SJCRH30 (cell line): ENCODE results near the gene NFATC1. TPM values are rescaled to one million over a fixed set of nuclear protein-coding genes. Genes with fewer than 3 reads are reported as not detected.

ENCODE experiments used
- DNase-seq, 2 experiments: peaks; one replicate each; pipeline ENCODE4 v3.0.0-alpha.2; 2015 to 2020
- H3K27ac ChIP-seq: fragments of 250-450 bp; sonication (Bioruptor Pico); 2 replicates; pipeline ENCODE4 v1.5.1; 2020; ENCODE audit warnings: mild to moderate bottlenecking, moderate library complexity
- H3K27me3 ChIP-seq: fragments of 250-450 bp; sonication (Bioruptor Pico); 2 replicates; pipeline ENCODE4 v1.5.1; 2020; ENCODE audit warnings: mild to moderate bottlenecking, moderate library complexity
- H3K36me3 ChIP-seq: fragments of 250-450 bp; sonication (Bioruptor Pico); 2 replicates; pipeline ENCODE4 v1.5.1; 2020; ENCODE audit warnings: mild to moderate bottlenecking, moderate library complexity
- H3K4me1 ChIP-seq: fragments of 250-450 bp; sonication (Bioruptor Pico); 2 replicates; pipeline ENCODE4 v1.5.1; 2020; ENCODE audit warnings: mild to moderate bottlenecking, moderate library complexity
- H3K4me3 ChIP-seq: fragments of 250-450 bp; sonication (Bioruptor Pico); 2 replicates; pipeline ENCODE4 v1.5.1; 2020; ENCODE audit warnings: mild to moderate bottlenecking, moderate library complexity
- H3K9me3 ChIP-seq: fragments of 250-450 bp; sonication (Bioruptor Pico); replicated peaks from 2 replicates; pipeline ENCODE4 v1.5.1; 2020; ENCODE audit warnings: mild to moderate bottlenecking, moderate library complexity
- total RNA-seq: library from RNA; depleted of rRNA; stranded (reverse); fragments of >200 nt; shearing (Covaris generic); gene quantifications from 2 replicates; pipeline ENCODE4 v1.2.3, GENCODE V29; 2014

NFATC1 gene
- total RNA-seq, 1 experiment from 2014 or later: 5.7 TPM

DNA sequence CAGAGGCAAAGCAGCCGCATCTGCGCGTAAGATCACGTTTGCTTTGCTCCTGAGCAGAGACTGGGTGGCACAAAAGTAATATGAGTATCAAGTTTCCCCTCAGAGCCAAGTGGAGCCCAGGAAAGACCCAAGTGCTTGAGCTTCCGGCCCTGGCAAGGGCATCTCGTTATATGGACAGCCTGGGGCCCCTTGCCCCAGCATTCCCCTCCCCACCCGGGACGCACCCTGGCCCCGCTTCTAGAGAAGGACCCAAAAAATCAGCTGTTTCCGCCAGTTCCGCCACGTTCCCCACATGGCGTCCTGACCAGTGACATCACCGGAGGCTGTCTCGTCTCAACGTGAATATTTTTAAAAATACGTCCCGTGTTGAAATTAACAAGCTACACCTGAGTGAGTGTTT lies 135.1 kb downstream of the NFATC1 start:
- no peaks in the 10 kb centered on the region for H3K9me3 ChIP-seq
- H3K4me3 ChIP-seq: no peak overlapping the region
- H3K36me3 ChIP-seq: no peaks in the 10 kb centered on the region
- H3K4me1 ChIP-seq: no peaks in the 10 kb centered on the region
- no peaks in the 10 kb centered on the region for H3K27me3 ChIP-seq
- no peak for DNase-seq
- no peak overlapping the region for H3K27ac ChIP-seq

DNA sequence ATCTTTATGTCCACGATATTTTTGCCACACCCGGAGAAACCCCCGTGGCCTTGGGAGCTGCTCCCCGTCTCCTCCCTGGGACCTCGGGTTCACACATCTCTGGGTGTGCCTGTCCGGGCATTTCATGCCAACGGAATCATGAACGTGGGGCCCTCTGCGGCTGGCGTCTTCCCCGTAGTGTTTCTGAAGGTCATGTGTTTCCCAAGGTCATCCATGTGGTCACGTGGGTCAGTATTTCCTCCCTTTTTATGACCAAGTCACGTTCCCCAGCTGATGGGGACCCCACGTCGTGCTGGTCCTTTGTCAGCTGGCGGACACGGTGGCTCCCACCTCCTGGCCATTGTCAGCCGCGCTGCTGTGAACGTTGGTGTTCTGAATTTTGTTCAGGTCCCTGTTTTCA lies 135.7 kb downstream of the NFATC1 start:
- no peaks in the 10 kb centered on the region for H3K4me1 ChIP-seq
- no peak for DNase-seq
- no peaks in the 10 kb centered on the region for H3K9me3 ChIP-seq
- no peaks in the 10 kb centered on the region for H3K36me3 ChIP-seq
- H3K27ac ChIP-seq: no peak overlapping the region
- H3K4me3 ChIP-seq: no peak overlapping the region
- H3K27me3 ChIP-seq: no peaks in the 10 kb centered on the region

DNA sequence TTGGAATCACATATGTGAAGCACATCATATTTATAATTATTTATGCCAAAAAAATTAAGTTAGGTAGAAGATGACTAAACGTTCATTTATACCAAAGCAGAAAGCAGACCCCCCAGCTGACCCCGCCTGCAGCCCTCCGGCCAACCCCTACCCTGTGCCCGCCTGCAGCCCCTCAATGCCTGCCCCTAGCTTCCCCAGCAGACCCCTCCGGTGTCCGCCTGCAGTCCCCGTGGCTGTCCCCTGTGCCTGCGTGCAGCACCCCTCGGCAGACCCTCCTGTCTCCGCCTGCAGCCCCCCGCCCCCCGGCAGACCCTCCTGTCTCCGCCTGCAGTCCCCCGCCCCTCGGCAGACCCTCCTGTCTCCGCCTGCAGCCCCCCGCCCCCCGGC lies 136.2 kb downstream of the NFATC1 start:
- H3K27me3 ChIP-seq: no peaks in the 10 kb centered on the region
- no peak overlapping the region for H3K4me3 ChIP-seq
- no peaks in the 10 kb centered on the region for H3K36me3 ChIP-seq
- DNase-seq: no peak
- no peaks in the 10 kb centered on the region for H3K9me3 ChIP-seq
- H3K27ac ChIP-seq: no peak overlapping the region
- H3K4me1 ChIP-seq: no peaks in the 10 kb centered on the region

DNA sequence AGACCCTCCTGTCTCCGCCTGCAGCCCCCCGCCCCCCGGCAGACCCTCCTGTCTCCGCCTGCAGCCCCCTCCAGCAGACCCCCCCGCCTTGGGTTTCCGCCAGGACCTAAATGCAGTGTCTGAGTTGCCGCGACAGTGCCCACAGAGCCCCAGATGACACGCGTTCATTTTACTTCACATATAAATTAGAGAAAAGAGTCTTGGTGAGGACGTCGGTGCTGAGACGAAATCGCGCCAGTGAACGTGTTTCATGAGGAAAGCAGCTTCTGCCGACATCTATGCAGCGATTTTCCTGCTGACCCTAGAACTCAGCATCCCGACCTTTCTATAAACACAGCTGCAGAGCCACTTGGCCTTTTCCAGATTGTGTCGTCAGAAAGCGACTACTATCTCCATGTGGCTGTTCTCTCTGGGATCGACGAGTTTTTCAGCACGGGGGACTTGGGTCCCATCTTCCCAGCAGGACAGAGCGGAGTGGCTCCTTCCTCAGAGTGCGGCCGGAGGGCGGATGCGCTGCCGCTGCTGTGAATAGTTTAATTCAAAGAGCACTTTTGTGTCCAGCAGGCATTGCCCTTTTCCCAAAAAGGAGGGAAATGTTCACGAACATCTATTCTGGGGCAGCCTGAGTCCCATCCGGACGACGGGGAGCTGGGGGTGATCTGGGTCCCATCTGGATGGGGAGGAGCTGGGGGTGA lies 136.7 kb downstream of the NFATC1 start:
- no peaks in the 10 kb centered on the region for H3K36me3 ChIP-seq
- no peak for DNase-seq
- no peaks in the 10 kb centered on the region for H3K27me3 ChIP-seq
- H3K9me3 ChIP-seq: no peaks in the 10 kb centered on the region
- H3K27ac ChIP-seq: no peak overlapping the region
- no peaks in the 10 kb centered on the region for H3K4me1 ChIP-seq
- H3K4me3 ChIP-seq: no peak overlapping the region

DNA sequence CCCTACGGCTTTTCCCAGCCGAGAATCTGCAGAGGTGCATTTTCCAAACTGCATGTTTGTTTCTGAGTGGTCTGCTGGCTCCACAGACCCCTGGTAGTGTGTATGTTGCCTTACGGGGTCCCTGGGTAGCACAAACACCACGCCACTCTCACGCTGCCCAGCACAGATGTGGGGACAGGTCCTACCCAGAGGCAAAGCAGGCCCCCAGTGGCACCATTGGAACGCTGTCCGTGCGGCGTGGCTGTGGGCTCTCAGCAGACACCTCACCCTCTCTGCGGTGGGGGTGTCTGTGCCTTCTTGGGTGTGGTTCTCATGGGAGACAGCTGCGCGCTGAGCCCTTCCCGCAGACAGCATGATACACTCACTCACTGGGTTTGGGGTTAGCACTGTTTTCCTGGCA lies 137.4 kb downstream of the NFATC1 start:
- Histone ChIP-seq H3K4me3 (no peak overlapping the region), H3K9me3 (no peaks in the 10 kb centered on the region), H3K27me3 (no peaks in the 10 kb centered on the region), H3K36me3 (no peaks in the 10 kb centered on the region), H3K4me1 (no peaks in the 10 kb centered on the region), H3K27ac (no peak overlapping the region)
- peak in 1 of 2 experiments; percentile 31 for DNase-seq

DNA sequence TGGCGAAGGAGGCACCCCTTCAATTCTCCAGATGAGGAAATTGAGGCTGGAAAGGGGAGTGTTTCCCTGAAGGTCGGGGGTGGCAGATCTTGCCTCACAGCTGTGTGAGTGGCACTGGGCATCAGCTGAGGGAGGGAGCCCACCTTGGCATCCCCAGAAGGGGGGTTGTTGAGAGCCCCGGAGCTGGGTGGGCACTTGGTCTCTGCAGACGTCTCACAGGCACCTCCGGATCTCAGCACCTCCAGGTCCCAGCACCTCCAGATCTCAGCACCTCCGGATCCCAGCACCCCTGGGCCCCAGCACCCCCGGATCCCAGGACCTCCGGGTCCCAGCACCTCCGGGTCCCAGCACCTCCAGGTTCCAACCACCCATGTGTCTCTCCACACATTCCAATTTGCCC lies 137.9 kb downstream of the NFATC1 start:
- DNase-seq: no peak
- Histone ChIP-seq H3K27me3 (no peaks in the 10 kb centered on the region), H3K4me1 (no peaks in the 10 kb centered on the region), H3K9me3 (no peaks in the 10 kb centered on the region), H3K27ac (no peak overlapping the region), H3K36me3 (no peaks in the 10 kb centered on the region), H3K4me3 (no peak overlapping the region)

DNA sequence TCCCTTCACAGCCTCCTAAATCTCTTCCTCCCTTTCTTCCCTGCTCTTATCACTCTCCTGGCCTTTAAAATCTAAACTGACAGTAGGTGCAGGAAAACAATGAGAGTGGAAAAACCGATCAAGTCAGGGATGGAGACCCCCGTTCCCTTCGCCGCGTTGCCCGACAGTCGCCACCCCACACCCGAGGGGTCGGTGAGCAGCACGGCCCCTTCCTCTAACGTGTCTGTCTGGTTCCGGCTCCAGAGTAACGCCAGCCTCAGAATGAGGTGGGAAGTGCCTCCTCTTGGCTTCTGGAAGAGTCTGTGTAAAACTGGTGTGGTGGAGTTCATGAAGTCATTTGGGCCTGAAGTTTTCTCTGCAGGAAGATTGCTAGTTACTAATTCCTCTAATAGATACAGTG lies 138.6 kb downstream of the NFATC1 start:
- Histone ChIP-seq H3K4me1 (no peaks in the 10 kb centered on the region), H3K4me3 (no peak overlapping the region), H3K27ac (no peak overlapping the region), H3K9me3 (no peaks in the 10 kb centered on the region), H3K27me3 (no peaks in the 10 kb centered on the region), H3K36me3 (no peaks in the 10 kb centered on the region)
- DNase-seq: no peak

DNA sequence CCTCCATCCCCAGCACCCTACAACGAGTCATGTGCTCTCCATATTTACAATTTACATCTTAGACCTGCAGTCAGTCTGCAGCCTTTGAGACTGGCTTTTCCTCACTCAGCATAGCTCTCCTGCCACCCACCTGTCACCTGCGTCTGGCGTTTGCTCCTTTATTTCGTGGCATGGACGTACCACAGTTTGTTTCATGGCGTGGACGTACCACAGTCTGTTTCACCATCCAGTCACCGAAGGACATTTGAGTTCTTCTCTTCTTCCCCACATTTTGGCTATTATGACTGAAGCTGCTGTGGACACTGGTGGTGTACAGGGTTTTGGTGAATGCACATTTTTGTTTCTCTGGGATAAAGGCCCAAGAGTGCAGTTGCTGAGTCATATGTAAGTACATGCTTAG lies 142.0 kb downstream of the NFATC1 start:
- H3K4me1 ChIP-seq: no peaks in the 10 kb centered on the region
- no peak for DNase-seq
- no peaks in the 10 kb centered on the region for H3K36me3 ChIP-seq
- H3K27me3 ChIP-seq: no peaks in the 10 kb centered on the region
- no peak overlapping the region for H3K27ac ChIP-seq
- no peak overlapping the region for H3K4me3 ChIP-seq
- H3K9me3 ChIP-seq: no peaks in the 10 kb centered on the region

DNA sequence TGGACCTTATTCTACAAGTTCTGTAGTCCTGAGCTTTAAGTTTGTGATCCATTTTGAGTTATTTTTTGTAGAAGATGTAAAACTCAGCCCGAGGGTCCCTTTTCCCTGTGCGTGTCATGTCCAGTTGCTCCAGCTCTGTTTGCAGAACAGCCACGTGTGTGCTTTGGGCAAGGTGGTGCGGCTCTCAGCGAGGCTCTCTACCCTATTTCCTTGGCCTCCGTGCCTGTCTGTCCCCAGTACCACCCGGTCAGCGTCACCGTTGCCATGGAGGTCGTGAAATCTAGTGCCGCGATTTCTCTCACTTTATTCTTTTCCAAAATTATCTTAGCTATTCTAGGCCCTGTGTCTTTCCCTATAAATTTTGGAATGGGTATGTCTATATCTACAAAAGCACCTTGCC lies 142.9 kb downstream of the NFATC1 start:
- H3K27me3 ChIP-seq: no peaks in the 10 kb centered on the region
- H3K36me3 ChIP-seq: no peaks in the 10 kb centered on the region
- no peak for DNase-seq
- H3K27ac ChIP-seq: no peak overlapping the region
- H3K9me3 ChIP-seq: no peaks in the 10 kb centered on the region
- no peak overlapping the region for H3K4me3 ChIP-seq
- no peaks in the 10 kb centered on the region for H3K4me1 ChIP-seq

DNA sequence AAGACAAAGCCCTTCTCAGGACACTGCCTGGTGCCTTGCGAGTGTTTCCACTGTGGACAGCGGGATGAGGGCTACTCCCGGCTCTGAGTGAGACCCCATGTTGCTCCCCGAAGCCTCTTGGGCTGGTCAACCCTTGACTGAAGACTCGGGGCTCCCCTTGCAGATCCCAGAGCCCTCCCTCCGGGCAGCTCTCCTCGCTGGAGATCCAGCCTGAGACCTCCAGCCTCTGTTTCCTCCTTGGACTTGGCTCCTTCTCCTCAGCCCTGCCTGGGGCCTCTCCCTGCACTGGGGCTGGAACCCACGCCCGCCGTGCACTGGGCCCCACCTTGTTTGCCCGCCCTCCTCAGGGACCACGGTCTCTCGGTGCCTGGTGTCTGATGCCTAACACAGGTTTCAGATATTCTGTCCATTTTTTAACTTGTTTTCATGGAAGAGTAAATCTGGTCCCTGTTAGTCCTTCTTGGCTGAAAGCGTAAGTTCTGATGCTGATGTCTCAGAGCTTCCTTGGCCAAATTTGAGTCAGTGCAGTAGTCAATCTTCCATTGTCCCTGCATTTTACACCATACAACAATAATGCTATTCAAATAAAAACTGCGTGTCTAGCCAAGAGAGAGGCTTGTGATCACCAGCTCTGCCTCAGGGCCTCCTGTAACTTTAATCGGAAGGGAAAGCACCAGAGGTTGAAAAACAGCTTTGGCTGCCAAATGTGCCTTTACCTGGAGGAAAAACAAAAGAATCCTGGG lies 144.6 kb downstream of the NFATC1 start:
- no peaks in the 10 kb centered on the region for H3K9me3 ChIP-seq
- H3K4me3 ChIP-seq: no peak overlapping the region
- no peaks in the 10 kb centered on the region for H3K4me1 ChIP-seq
- no peaks in the 10 kb centered on the region for H3K27me3 ChIP-seq
- H3K27ac ChIP-seq: no peak overlapping the region
- DNase-seq: no peak
- no peaks in the 10 kb centered on the region for H3K36me3 ChIP-seq

DNA sequence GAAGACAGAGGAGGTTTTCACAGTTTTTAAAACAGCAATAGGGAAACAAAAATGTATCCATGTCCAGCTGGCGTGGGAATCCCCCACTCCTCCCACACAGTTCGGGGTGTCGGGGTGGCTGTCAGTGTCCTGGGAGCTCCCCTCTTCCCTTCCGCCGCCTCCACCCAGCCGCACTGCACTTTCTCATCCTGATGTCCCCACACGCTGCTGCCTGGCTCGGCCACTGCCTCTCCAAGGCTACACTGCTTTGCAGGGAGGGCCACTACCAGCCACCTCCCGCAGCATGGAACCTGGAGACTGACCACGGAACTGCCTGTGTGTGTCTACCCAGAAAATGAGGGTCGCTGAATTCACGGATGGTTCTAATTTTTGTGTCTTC lies 145.2 kb downstream of the NFATC1 start:
- H3K27ac ChIP-seq: no peak overlapping the region
- no peaks in the 10 kb centered on the region for H3K36me3 ChIP-seq
- H3K27me3 ChIP-seq: no peaks in the 10 kb centered on the region
- DNase-seq: no peak
- no peak overlapping the region for H3K4me3 ChIP-seq
- no peaks in the 10 kb centered on the region for H3K9me3 ChIP-seq
- no peaks in the 10 kb centered on the region for H3K4me1 ChIP-seq

DNA sequence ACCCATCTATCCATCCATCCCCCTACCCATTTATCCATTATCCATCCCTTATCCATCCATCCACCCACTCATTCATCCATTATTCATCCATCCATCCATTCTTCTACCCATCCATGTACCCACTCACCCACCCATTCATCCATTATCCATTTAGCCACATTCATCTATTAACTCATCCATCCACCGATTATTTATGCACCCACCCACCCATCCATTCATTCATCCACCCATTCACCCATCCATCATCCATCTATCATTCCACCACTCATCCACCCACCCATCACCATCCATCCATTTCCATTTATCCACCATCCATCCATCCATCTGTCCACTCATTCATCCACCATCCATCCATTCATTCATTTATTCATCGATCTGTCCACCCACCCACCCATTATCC lies 146.5 kb downstream of the NFATC1 start:
- Histone ChIP-seq H3K4me1 (peaks cover 2% of the 10 kb centered on the region; the same call in 1 of the 2 replicates), H3K27me3 (no peaks in the 10 kb centered on the region), H3K9me3 (no peaks in the 10 kb centered on the region), H3K4me3 (no peak overlapping the region), H3K27ac (no peak overlapping the region), H3K36me3 (no peaks in the 10 kb centered on the region)
- no peak for DNase-seq

DNA sequence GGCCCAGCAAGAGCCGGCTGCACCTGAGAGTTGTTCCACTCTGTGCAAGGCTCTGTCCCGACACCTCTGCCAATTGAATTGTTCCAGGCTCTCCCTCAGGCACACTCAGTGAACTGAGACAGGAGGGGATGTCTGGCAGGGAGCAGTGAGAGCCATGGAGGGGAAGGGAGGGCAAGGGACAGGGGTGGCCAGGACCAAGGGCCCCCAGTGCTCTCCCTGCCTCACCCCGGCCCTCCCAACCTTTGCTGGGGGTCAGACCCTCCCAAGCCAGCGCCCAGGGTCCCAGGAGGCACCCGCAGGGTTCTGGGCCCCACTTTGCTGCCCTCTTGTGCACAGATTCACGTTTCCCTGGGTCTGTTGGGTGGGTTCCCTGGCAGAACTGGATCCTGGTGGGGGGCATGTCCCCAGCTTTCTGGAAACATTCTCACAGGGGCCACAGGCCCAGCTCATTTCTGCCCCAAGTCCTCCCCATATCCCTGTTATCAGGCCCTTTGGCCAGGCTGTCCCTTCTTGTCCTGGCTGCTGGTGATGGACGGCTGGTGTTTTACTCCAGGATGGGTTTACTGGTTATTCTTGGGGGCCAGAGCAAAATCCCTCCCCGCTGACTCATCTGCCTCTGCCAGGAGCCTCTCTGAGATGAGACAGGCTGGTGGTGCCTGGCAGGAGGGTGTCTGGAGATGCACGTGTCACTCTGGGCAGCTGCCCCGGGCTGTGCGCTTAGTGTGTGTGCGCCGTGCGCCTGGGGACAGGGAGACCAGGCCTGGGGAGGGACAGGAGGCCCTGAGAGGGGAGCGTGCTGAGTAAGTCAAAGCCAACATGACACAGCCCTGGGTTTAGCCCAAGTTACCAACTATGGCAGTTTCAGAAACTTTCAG lies 147.4 kb downstream of the NFATC1 start:
- H3K27ac ChIP-seq: no peak overlapping the region
- H3K27me3 ChIP-seq: no peaks in the 10 kb centered on the region
- H3K9me3 ChIP-seq: no peaks in the 10 kb centered on the region
- no peaks in the 10 kb centered on the region for H3K36me3 ChIP-seq
- H3K4me3 ChIP-seq: no peak overlapping the region
- peaks cover 2% of the 10 kb centered on the region; the same call in 1 of the 2 replicates for H3K4me1 ChIP-seq
- DNase-seq: no peak

DNA sequence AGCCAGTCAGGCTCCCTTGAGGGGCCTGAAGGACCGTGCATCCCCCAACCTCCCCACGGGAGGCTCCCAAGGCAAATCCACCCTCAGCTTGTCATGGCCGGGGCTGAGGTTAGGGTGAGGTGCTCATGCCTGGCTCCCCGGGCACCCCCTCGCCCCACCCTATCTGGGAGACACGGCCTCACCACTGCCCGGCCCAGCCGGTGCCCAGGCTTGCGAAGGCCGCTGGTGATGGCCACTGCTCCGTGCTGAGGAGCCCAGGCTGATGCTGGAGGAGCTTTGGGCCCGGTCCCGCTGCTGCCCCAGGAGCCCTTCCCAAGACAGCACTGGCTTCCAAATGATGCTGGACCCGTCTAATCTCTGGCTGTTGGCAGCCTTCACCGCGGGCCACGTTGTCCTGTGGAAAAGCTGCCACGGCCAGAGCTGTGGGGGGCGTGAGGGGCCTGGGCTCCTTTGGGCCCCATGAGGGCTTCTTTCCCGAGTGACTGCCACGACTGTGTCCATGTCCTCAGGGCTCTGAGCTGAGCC lies 148.2 kb downstream of the NFATC1 start:
- Histone ChIP-seq H3K27ac (no peak overlapping the region), H3K4me3 (no peak overlapping the region), H3K27me3 (no peaks in the 10 kb centered on the region), H3K9me3 (no peaks in the 10 kb centered on the region), H3K36me3 (no peaks in the 10 kb centered on the region), H3K4me1 (peaks cover 2% of the 10 kb centered on the region; the same call in 1 of the 2 replicates)
- DNase-seq: no peak
